ENCODE data around the gene GRIN2B. TPM values are rescaled to one million over a fixed set of nuclear protein-coding genes. Genes with fewer than 3 reads are reported as not detected.

GRIN2B gene
- total and polyA plus RNA-seq, 10 of the 15 experiments (the other 5 are each of a cell fraction or from before 2014, with no cell fraction given) = under 0.01 TPM; not detected in 9

DNA sequence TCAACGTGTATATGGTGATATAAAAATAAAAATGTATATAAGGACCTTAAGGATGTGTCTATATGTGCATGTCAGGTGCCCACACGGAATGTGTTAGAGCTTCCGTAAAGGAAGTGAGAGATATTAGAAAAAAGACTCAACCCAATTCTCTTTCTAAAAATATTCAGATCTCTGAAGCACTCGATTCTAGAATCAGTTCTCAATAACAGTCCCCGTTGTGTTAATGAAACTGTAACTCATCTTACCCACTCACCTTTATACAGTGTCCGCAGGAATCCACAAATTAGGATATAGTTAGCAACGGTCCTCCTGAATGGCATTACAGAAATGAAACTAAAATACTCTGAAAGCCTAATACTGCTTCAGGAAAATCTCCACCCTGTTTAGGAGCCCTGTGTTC, 29.3 kb downstream of the GRIN2B start:
- Histone ChIP-seq H3K27ac (ENCODE audit: control insufficient read depth, insufficient read depth) (no peak overlapping the region), H2AFZ (ENCODE audit: control insufficient read depth, low read depth, low read length) (no peak overlapping the region), H3K79me2 (ENCODE audit: control insufficient read depth, insufficient read depth, low read length) (no peaks in the 10 kb centered on the region), H3K9me3 (replicated peaks; ENCODE audit: control insufficient read depth, insufficient read depth, low read length) (no peaks in the 10 kb centered on the region), H3K36me3 (ENCODE audit: control insufficient read depth in 2 of 2, insufficient read depth in 2 of 2, low read length in 1 of 2) (no peaks in the 10 kb centered on the region), H3K4me2 (ENCODE audit: control insufficient read depth, insufficient read depth) (no peak overlapping the region), H3K9ac (ENCODE audit: control insufficient read depth, insufficient read depth, low read length) (no peak overlapping the region), H3K27me3 (replicated peaks in 1 of 2; ENCODE audit: control insufficient read depth in 2 of 2, insufficient read depth in 2 of 2, low read length in 1 of 2) (no peaks in the 10 kb centered on the region; a peak in 3 of 4 replicates), H4K20me1 (ENCODE audit: control insufficient read depth, insufficient read depth) (no peaks in the 10 kb centered on the region), H3K4me3 (no peak overlapping the region), H3K4me1 (ENCODE audit: control insufficient read depth, insufficient read depth, low read length) (no peaks in the 10 kb centered on the region)
- SMC1A ChIA-PET (ENCODE audit: uncharacterized antibody, unreplicated experiment) = interaction anchor here (0.6 kb wide), 1 partner anchor 215 kb away, joined by 3 read pairs; no protein-coding TSS in a partner anchor
- BruUV-seq (replicated peaks) = no TSS peak
- FAIRE-seq (no peak), DNase-seq (ENCODE audit: low read depth, low spot score) (no peak), ATAC-seq (no peak)
- in situ Hi-C loops (cut with MboI) (no loop called here), intact Hi-C loops (cut with micrococcal nuclease; ENCODE audit: unreplicated experiment) (no loop called here)
- POLR2A ChIA-PET = no interaction called here
- RAD21 ChIA-PET (ENCODE audit: unreplicated experiment) = no interaction called here
- TF ChIP-seq PAX8 (IDR thresholded peaks at IDR 0.05) = no peak
- TF ChIP-seq, protein P1, sequence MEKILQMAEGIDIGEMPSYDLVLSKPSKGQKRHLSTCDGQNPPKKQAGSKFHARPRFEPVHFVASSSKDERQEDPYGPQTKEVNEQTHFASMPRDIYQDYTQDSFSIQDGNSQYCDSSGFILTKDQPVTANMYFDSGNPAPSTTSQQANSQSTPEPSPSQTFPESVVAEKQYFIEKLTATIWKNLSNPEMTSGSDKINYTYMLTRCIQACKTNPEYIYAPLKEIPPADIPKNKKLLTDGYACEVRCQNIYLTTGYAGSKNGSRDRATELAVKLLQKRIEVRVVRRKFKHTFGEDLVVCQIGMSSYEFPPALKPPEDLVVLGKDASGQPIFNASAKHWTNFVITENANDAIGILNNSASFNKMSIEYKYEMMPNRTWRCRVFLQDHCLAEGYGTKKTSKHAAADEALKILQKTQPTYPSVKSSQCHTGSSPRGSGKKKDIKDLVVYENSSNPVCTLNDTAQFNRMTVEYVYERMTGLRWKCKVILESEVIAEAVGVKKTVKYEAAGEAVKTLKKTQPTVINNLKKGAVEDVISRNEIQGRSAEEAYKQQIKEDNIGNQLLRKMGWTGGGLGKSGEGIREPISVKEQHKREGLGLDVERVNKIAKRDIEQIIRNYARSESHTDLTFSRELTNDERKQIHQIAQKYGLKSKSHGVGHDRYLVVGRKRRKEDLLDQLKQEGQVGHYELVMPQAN (conservative IDR thresholded peaks at IDR 0.05) = no peak
- no peak for TF ChIP-seq HCFC1 (IDR thresholded peaks at IDR 0.05; ENCODE audit: low read length)
- no peak for TF ChIP-seq ZNF274 (IDR thresholded peaks at IDR 0.05; ENCODE audit: insufficient read depth, insufficient read length)
- TF ChIP-seq LARP7 (IDR thresholded peaks at IDR 0.05) = no peak
- 42% methylated on average over 7 of the region's 7 CpGs for WGBS (ENCODE audit: insufficient coverage, insufficient replicate concordance, low lambda C conversion rate, missing lambda C conversion rate)
- CTCF ChIA-PET = interaction anchor here (1.2 kb wide), 1 partner anchor 11 kb away, joined by 3 read pairs; no protein-coding TSS in a partner anchor

DNA sequence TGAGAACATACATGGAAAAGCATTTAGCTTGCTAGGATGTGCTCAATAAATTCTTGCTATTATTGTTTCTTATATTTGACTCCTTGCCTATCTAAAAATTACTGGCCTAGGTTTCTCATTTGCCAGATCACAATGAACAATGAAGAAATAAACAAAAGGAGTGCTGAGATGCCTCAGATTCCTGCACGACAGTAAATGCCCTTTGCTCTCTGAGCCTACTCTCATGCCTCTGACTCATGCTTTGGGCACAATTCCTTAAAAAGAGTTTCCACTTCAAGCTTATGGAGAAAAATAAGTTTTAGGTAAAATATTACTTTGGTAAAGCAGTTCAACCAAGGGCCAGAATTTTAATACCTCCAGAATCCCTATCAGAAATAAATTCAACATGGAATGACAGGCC, 30.9 kb downstream of the GRIN2B start:
- Histone ChIP-seq H3K4me2 (ENCODE audit: control insufficient read depth, insufficient read depth) (no peak overlapping the region), H2AFZ (ENCODE audit: control insufficient read depth, low read depth, low read length) (no peak overlapping the region), H3K4me1 (ENCODE audit: control insufficient read depth, insufficient read depth, low read length) (no peaks in the 10 kb centered on the region), H3K27me3 (replicated peaks in 1 of 2; ENCODE audit: control insufficient read depth in 2 of 2, insufficient read depth in 2 of 2, low read length in 1 of 2) (no peaks in the 10 kb centered on the region; a peak in 2 of 4 replicates), H4K20me1 (ENCODE audit: control insufficient read depth, insufficient read depth) (no peaks in the 10 kb centered on the region), H3K27ac (ENCODE audit: control insufficient read depth, insufficient read depth) (no peak overlapping the region), H3K9me3 (replicated peaks; ENCODE audit: control insufficient read depth, insufficient read depth, low read length) (no peaks in the 10 kb centered on the region), H3K79me2 (ENCODE audit: control insufficient read depth, insufficient read depth, low read length) (no peaks in the 10 kb centered on the region), H3K36me3 (ENCODE audit: control insufficient read depth in 2 of 2, insufficient read depth in 2 of 2, low read length in 1 of 2) (no peaks in the 10 kb centered on the region), H3K9ac (ENCODE audit: control insufficient read depth, insufficient read depth, low read length) (no peak overlapping the region), H3K4me3 (no peak overlapping the region)
- RAD21 ChIA-PET (ENCODE audit: unreplicated experiment) = no interaction called here
- CTCF ChIA-PET = interaction anchor here (1.1 kb wide), 1 partner anchor 9 kb away, joined by 3 read pairs; no protein-coding TSS in a partner anchor
- DNase-seq (ENCODE audit: low read depth, low spot score) (no peak), FAIRE-seq (no peak), ATAC-seq (no peak)
- in situ Hi-C loops (cut with MboI) = no loop called here
- intact Hi-C loops (cut with micrococcal nuclease; ENCODE audit: unreplicated experiment) = no loop called here
- BruUV-seq (replicated peaks) = no TSS peak
- WGBS (ENCODE audit: insufficient coverage, insufficient replicate concordance, low lambda C conversion rate, missing lambda C conversion rate) = 0% methylated on average over 1 of the region's 1 CpG
- POLR2A ChIA-PET = no interaction called here
- SMC1A ChIA-PET (ENCODE audit: uncharacterized antibody, unreplicated experiment) = no interaction called here
- no peak for TF ChIP-seq DPF2 (IDR thresholded peaks at IDR 0.05)
- no peak for TF ChIP-seq NR2C1 (IDR thresholded peaks at IDR 0.05)
- TF ChIP-seq, protein P2, sequence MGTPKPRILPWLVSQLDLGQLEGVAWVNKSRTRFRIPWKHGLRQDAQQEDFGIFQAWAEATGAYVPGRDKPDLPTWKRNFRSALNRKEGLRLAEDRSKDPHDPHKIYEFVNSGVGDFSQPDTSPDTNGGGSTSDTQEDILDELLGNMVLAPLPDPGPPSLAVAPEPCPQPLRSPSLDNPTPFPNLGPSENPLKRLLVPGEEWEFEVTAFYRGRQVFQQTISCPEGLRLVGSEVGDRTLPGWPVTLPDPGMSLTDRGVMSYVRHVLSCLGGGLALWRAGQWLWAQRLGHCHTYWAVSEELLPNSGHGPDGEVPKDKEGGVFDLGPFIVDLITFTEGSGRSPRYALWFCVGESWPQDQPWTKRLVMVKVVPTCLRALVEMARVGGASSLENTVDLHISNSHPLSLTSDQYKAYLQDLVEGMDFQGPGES (IDR thresholded peaks at IDR 0.05) = no peak
- no peak for TF ChIP-seq MEF2B (IDR thresholded peaks at IDR 0.05; ENCODE audit: partially characterized antibody, poor library complexity, severe bottlenecking)
- TF ChIP-seq TBL1XR1 (IDR thresholded peaks at IDR 0.05; ENCODE audit: low read depth, low read length) = no peak
- no peak for TF ChIP-seq MYB (IDR thresholded peaks at IDR 0.05; ENCODE audit: borderline replicate concordance, low read depth, low read length)
- TF ChIP-seq SMARCA5 (IDR thresholded peaks at IDR 0.05) = no peak
- TF ChIP-seq ETV6 (conservative IDR thresholded peaks at IDR 0.05 in 1 of 2, IDR thresholded peaks at IDR 0.05 in 1 of 2; ENCODE audit: borderline replicate concordance in 1 of 2, low read depth in 1 of 2) = no peak
- no peak for TF ChIP-seq SIN3A (IDR thresholded peaks at IDR 0.05; ENCODE audit: low read depth, low read length)
